Keratinocyte (primary cell): ENCODE measurements around the gene HADH. TPM values are rescaled to one million over a fixed set of nuclear protein-coding genes. Genes with fewer than 3 reads are reported as not detected.
A peak's percentile ranks its signal among the peaks of the same experiment; 100 is the strongest.

Experiments
- DNase-seq: peaks from one replicate; pipeline ENCODE4 v3.0.0-alpha.2; 2011; ENCODE audit warnings: low read depth, missing footprints, low spot score
- FAIRE-seq: peaks from 2 replicates; lab custom pipeline; 2011; peaks lifted over from hg19 to GRCh38; lab: Jason Lieb, UNC
- H2AFZ ChIP-seq: 2 replicates; pipeline ENCODE4 v1.6.0; 2012; ENCODE audit warnings: low read length, control low read depth, inconsistent platforms; ENCODE audit not compliant: control insufficient read depth
- H3K27ac ChIP-seq: 2 replicates; pipeline ENCODE4 v1.5.1; 2011; ENCODE audit warnings: low read length; ENCODE audit not compliant: control insufficient read depth, insufficient read depth
- H3K27me3 ChIP-seq: 3 replicates; pipeline ENCODE4 v1.6.0; 2011; ENCODE audit warnings: low read length; ENCODE audit not compliant: control insufficient read depth, insufficient read depth; ENCODE audit errors: extremely low read depth
- H3K36me3 ChIP-seq, 2 experiments: 2 replicates in 1 of 2; 3 replicates in 1 of 2; pipeline ENCODE4 v1.5.1; 2011; ENCODE audit warnings: low read length in 2 of 2, mild to moderate bottlenecking in 1 of 2; ENCODE audit not compliant: control insufficient read depth in 2 of 2, insufficient read depth in 2 of 2; ENCODE audit errors: extremely low read depth in 1 of 2
- H3K4me1 ChIP-seq: 3 replicates; pipeline ENCODE4 v1.5.1; 2011; ENCODE audit warnings: low read length; ENCODE audit not compliant: control insufficient read depth, insufficient read depth; ENCODE audit errors: extremely low read depth
- H3K4me2 ChIP-seq: 3 replicates; pipeline ENCODE4 v1.6.0; 2011; ENCODE audit warnings: low read depth, low read length; ENCODE audit not compliant: control insufficient read depth, insufficient read depth; ENCODE audit errors: extremely low read depth
- H3K4me3 ChIP-seq, 3 experiments: fragments of 200-600 bp in 1 of 3; sonication (generic) in 1 of 3; 2 replicates in 2 of 3; 3 replicates in 1 of 3; pipeline ENCODE4 v1.5.1; 2011 to 2016; ENCODE audit warnings: low read length in 3 of 3, mild to moderate bottlenecking in 3 of 3, control low read depth in 2 of 3, inconsistent platforms in 1 of 3, low read depth in 1 of 3, mixed read lengths in 1 of 3, mixed run types in 1 of 3, moderate library complexity in 1 of 3; ENCODE audit not compliant: control insufficient read depth in 2 of 3, insufficient read depth in 2 of 3; ENCODE audit errors: extremely low read depth in 1 of 3
- H3K79me2 ChIP-seq: 2 replicates; pipeline ENCODE4 v1.6.0; 2012; ENCODE audit warnings: low read length; ENCODE audit not compliant: control insufficient read depth, insufficient read depth
- H3K9ac ChIP-seq: 3 replicates; pipeline ENCODE4 v1.6.0; 2011; ENCODE audit warnings: low read length; ENCODE audit not compliant: control insufficient read depth, insufficient read depth; ENCODE audit errors: extremely low read depth
- H3K9me1 ChIP-seq: 3 replicates; pipeline ENCODE4 v1.6.0; 2011; ENCODE audit warnings: low read length; ENCODE audit not compliant: control insufficient read depth, insufficient read depth; ENCODE audit errors: extremely low read depth
- H3K9me3 ChIP-seq: 2 replicates; pipeline ENCODE4 v1.5.1; 2012; ENCODE audit warnings: low read depth, low read length; ENCODE audit not compliant: control insufficient read depth
- H4K20me1 ChIP-seq: 3 replicates; pipeline ENCODE4 v1.6.0; 2011; ENCODE audit warnings: low read length; ENCODE audit not compliant: control insufficient read depth, insufficient read depth; ENCODE audit errors: extremely low read depth
- CTCF ChIP-seq, 3 experiments: IDR thresholded peaks in 1 of 3; conservative IDR thresholded peaks in 1 of 3; optimal IDR thresholded peaks in 1 of 3; 2 replicates in 2 of 3; 3 replicates in 1 of 3; pipeline versions ENCODE3 to v1.5.1; 2011; ENCODE audit warnings: low read length in 3 of 3, mild to moderate bottlenecking in 3 of 3, moderate library complexity in 2 of 3, control low read depth in 1 of 3, inconsistent platforms in 1 of 3; ENCODE audit not compliant: insufficient read depth in 2 of 3; ENCODE audit errors: extremely low read depth in 1 of 3
- EZH2 ChIP-seq: IDR thresholded peaks from one replicate; pipeline ENCODE4 v1.6.1; 2012; ENCODE audit warnings: inconsistent platforms, mild to moderate bottlenecking, low read length, moderate library complexity
- dilution Hi-C: fragments of 300-500 bp; cut with MboI; formaldehyde crosslinking; loops from one replicate; pipeline ENCODE4 v1.7.0; 2020; ENCODE audit warnings: low sequenced_read_pairs; ENCODE audit not compliant: extremely low pct_ligation_motif_present
- polyA minus RNA-seq, 3 experiments: library from RNA; depleted of rRNA, polyadenylated mRNA; stranded (reverse); fragments of >200 nt; gene quantifications; 1 replicate in 1 of 3; 2 replicates in 1 of 3; 3 replicates in 1 of 3; pipeline ENCODE4 v1.2.3, GENCODE V29; 2011
- polyA plus RNA-seq, 5 experiments: library from polyadenylated mRNA; depleted of rRNA in 3 of 5; stranded (reverse) in 3 of 5; stranded (forward) in 1 of 5; unstranded in 1 of 5; fragments of >200 nt; gene quantifications; 1 replicate in 1 of 5; 2 replicates in 3 of 5; 3 replicates in 1 of 5; pipeline versions ENCODE4 v1.2.1 to v1.2.3, GENCODE V29; 2011 to 2012; ENCODE audit warnings: missing spikeins in 2 of 5, low read depth in 1 of 5, low replicate concordance in 1 of 5

Gene HADH
- polyA plus RNA-seq, result 37.7 to 49.5 TPM (median 49.3 TPM) in 3 replicates
- polyA plus RNA-seq (2011; ENCODE audit: low read depth), result 58.4 TPM
- polyA plus RNA-seq (2011; cell fraction: cytosol; rRNA removed), result 45.3 and 61.1 TPM in 2 replicates
- 45.7 and 47.2 TPM in 2 replicates for polyA plus RNA-seq (2011; cell fraction: nucleus; rRNA removed)
- polyA plus RNA-seq (2012; ENCODE audit: low replicate concordance), result 23.1 and 33.9 TPM in 2 replicates
- 14.8 to 30.1 TPM (median 29.7 TPM) in 3 replicates for polyA minus RNA-seq
- 26.5 TPM for polyA minus RNA-seq (2011; cell fraction: cytosol; rRNA and poly(A)+ RNA removed)
- 10.3 and 19.8 TPM in 2 replicates for polyA minus RNA-seq (2011; cell fraction: nucleus; rRNA and poly(A)+ RNA removed)

- peak; percentile 13 for FAIRE-seq
- dilution Hi-C loops, result no loop called here
- Histone ChIP-seq H3K4me3 (peak within 1 kb of the TSS; percentile 68 to 95 (median 91)), H3K27me3 (no peaks in the 10 kb centered on the region), H3K9me1 (no peaks in the 10 kb centered on the region), H3K36me3 (no peaks in the 10 kb centered on the region), H3K4me2 (peak within 1 kb of the TSS; percentile 99), H2AFZ (peak within 1 kb of the TSS; percentile 98), H3K4me1 (peaks cover 35% of the 10 kb centered on the region), H4K20me1 (no peaks in the 10 kb centered on the region), H3K9ac (peak within 1 kb of the TSS; percentile 89), H3K79me2 (peaks cover 50% of the 10 kb centered on the region), H3K27ac (peak within 1 kb of the TSS; percentile 82), H3K9me3 (no peaks in the 10 kb centered on the region)
- TF ChIP-seq CTCF (optimal IDR thresholded peaks at IDR 0.05 in 1 of 3, IDR thresholded peaks at IDR 0.05 in 1 of 3, conservative IDR thresholded peaks at IDR 0.05 in 1 of 3; ENCODE audit: extremely low read depth in 1 of 3, insufficient read depth in 2 of 3, low read length in 3 of 3) (no peak), EZH2 (no peak)
- peak; percentile 11 for DNase-seq
Measured at GRCh38 chr4:107989537-107990386, at the start of gene HADH. HADH (plus strand) TSS chr4:107989889; CDS start chr4:107989933, 44 bp downstream.

DNA sequence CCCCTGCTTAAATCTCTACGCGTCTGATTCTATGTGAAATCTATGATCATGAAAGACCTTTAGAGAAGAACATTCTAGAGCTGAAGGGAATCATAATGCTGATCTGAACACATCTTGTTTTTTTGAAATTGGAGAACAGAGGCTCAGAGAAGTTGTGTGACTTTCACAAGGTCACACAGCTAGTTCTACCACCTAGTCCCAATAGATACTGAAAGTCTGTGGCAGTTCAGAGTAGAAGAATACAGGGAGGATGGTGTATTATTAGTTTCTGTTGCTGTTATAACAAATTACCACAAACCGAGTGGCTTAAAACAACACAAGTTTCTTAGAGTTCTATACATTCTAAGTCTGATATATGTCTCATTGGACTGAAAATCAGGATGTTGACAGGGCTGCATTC is 43.9 kb upstream of the HADH start:
- Histone ChIP-seq H2AFZ (no peak overlapping the region), H3K9me3 (no peaks in the 10 kb centered on the region), H3K27me3 (no peaks in the 10 kb centered on the region), H3K9me1 (no peaks in the 10 kb centered on the region), H4K20me1 (no peaks in the 10 kb centered on the region), H3K36me3 (no peaks in the 10 kb centered on the region), H3K27ac (no peak overlapping the region), H3K79me2 (no peaks in the 10 kb centered on the region), H3K9ac (no peak overlapping the region), H3K4me3 (no peak overlapping the region), H3K4me1 (no peaks in the 10 kb centered on the region), H3K4me2 (no peak overlapping the region)
- TF ChIP-seq EZH2, result no peak
- no peak for FAIRE-seq
- DNase-seq, result no peak
- dilution Hi-C loops, result no loop called here
